ENCODE data around the gene GOLT1A. TPM values are rescaled to one million over a fixed set of nuclear protein-coding genes. Genes with fewer than 3 reads are reported as not detected.

The GOLT1A gene
- total and polyA plus RNA-seq, 2 of the 8 experiments (the other 6 are each of a cell fraction or from before 2014, with no cell fraction given), result 7.5 to 8.5 TPM

DNA sequence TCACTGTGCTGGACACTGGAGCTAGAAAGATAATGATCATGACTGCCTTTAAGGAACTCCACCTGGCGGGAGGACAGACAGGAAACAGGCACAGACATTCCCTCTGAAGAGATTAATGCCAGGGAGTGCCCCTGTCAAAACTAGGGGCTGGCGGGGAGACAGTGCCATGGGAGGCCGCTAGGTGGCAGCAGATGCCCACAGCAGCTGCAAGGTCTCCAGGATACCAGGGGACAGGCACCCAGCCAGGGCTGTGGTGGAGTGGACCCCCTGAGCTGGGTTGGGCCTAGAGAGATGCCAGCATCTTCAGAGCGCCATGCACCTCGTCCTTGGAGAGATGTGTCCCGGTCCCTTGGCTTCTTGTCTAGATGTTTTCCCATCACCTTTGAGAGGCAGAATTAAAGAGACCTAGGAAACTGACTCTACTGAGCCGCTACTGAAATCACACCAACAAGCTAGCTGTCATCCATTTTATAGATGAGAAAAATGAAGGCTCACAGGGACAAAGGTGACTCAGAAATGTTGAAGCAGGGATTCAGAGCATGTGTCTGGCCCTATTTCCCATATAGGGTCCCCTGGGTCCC is 51.2 kb downstream of the GOLT1A start:
- no peak overlapping the region for H2BK20ac ChIP-seq (ENCODE audit: low read length)
- no peaks in the 10 kb centered on the region for H3K79me2 ChIP-seq (ENCODE audit: control insufficient read depth in 1 of 2, insufficient read depth in 2 of 2, low read length in 2 of 2)
- no peaks in the 10 kb centered on the region; a peak in 1 of 7 replicates for H3K4me1 ChIP-seq (replicated peaks in 1 of 4; ENCODE audit: control insufficient read depth in 3 of 4, insufficient read depth in 4 of 4, low read length in 3 of 4)
- no peak overlapping the region for H4K5ac ChIP-seq (ENCODE audit: insufficient read length, low read depth, low read length)
- no peak overlapping the region for H2BK120ac ChIP-seq (replicated peaks; ENCODE audit: low read depth, low read length)
- H3K14ac ChIP-seq (ENCODE audit: insufficient read length), result no peak overlapping the region
- H4K8ac ChIP-seq (ENCODE audit: extremely low read depth, insufficient read depth, low read length), result no peak overlapping the region
- no peak overlapping the region for H2AK5ac ChIP-seq (ENCODE audit: low read depth, low read length)
- H3K18ac ChIP-seq (ENCODE audit: extremely low read depth, low read length), result no peak overlapping the region
- no peak overlapping the region for H3K27ac ChIP-seq (ENCODE audit: low read depth, low read length)
- H2AFZ ChIP-seq (ENCODE audit: low read length), result no peak overlapping the region
- H3K4me2 ChIP-seq (ENCODE audit: insufficient read depth in 1 of 2, low read depth in 2 of 2, low read length in 2 of 2), result no peak overlapping the region
- no peak overlapping the region for H3K9ac ChIP-seq (replicated peaks in 1 of 4; ENCODE audit: extremely low read depth in 1 of 4, low read depth in 3 of 4, low read length in 3 of 4)
- H3K27me3 ChIP-seq (replicated peaks in 1 of 4; ENCODE audit: control insufficient read depth in 3 of 4, extremely low read depth in 1 of 4, insufficient read depth in 3 of 4, low read length in 3 of 4), result no peaks in the 10 kb centered on the region
- ChIA-PET POLR2A (ENCODE audit: partially characterized antibody) (interaction anchor here (1.2 to 1.3 kb wide), 2 partner anchors 30 to 300 kb away, joined by 4 to 5 read pairs; no protein-coding TSS in a partner anchor), CTCF (ENCODE audit: partially characterized antibody) (interaction anchor here (0.6 to 18.7 kb wide), 59 partner anchors 10 to 405 kb away, joined by 3 to 360 read pairs (median 5); partner anchors contain the start of genes ETNK2, GOLT1A, KISS1 and PLEKHA6)
- no peaks in the 10 kb centered on the region for H3K36me3 ChIP-seq (ENCODE audit: control insufficient read depth in 2 of 4, insufficient read depth in 4 of 4, low read length in 3 of 4)
- no peak overlapping the region for H3K4me3 ChIP-seq (ENCODE audit: extremely low read depth in 1 of 4, insufficient read depth in 2 of 4, low read depth in 3 of 4, low read length in 4 of 4)
- no peak overlapping the region for H3K56ac ChIP-seq (replicated peaks; ENCODE audit: insufficient read length, low read depth, low read length)
- H3K4ac ChIP-seq (replicated peaks; ENCODE audit: insufficient read length, low read depth, low read length), result no peak overlapping the region
- H3K79me1 ChIP-seq (ENCODE audit: low read depth, low read length), result no peaks in the 10 kb centered on the region
- no peaks in the 10 kb centered on the region; the same call in 1 of the 2 replicates for H3K23me2 ChIP-seq (ENCODE audit: low read depth, low read length)
- H3K23ac ChIP-seq (ENCODE audit: insufficient read length), result no peak overlapping the region
- no peak overlapping the region for H2BK5ac ChIP-seq (ENCODE audit: low read depth, low read length)
- peaks cover 0 to 3% of the 10 kb centered on the region in 2 experiments; a peak in 1 of 4 replicates for H3K9me3 ChIP-seq (ENCODE audit: insufficient read depth in 2 of 2, low read depth in 1 of 2, low read length in 1 of 2)
- H4K20me1 ChIP-seq (replicated peaks in 1 of 2; ENCODE audit: control insufficient read depth in 1 of 2, insufficient read depth in 2 of 2, low read length in 2 of 2), result no peaks in the 10 kb centered on the region
- H2BK12ac ChIP-seq (ENCODE audit: low read depth, low read length), result no peak overlapping the region
- 18% methylated on average over 7 of the region's 7 CpGs; no CpG with 5 or more reads in 1 of the 2 experiments for WGBS, 2 experiments (ENCODE audit: extremely low coverage in 1 of 2, insufficient coverage in 1 of 2, insufficient read length in 1 of 2, insufficient replicate concordance in 2 of 2, low coverage in 1 of 2, low lambda C conversion rate in 2 of 2, missing lambda C conversion rate in 1 of 2)
- H4K91ac ChIP-seq (replicated peaks; ENCODE audit: insufficient read length, low read length), result no peak overlapping the region
- H2BK15ac ChIP-seq (ENCODE audit: low read length), result no peak overlapping the region
- DNase-seq (ENCODE audit: low read depth in 1 of 2, low spot score in 2 of 2) (peak; percentile 63 to 100), FAIRE-seq (peak; percentile 55)
- TF ChIP-seq BACH1 (IDR thresholded peaks at IDR 0.05; ENCODE audit: low read length) (no peak), TEAD4 (IDR thresholded peaks at IDR 0.05; ENCODE audit: low read depth, low read length) (peak; percentile 25; the same call in 1 of the 2 replicates), CBX5 (IDR thresholded peaks at IDR 0.05; ENCODE audit: low read depth, low read length) (no peak), SIN3A (conservative IDR thresholded peaks at IDR 0.05 in 1 of 2, IDR thresholded peaks at IDR 0.05 in 1 of 2; ENCODE audit: low read depth in 1 of 2, low read length in 2 of 2) (peak; percentile 73 to 88; a peak in 3 of 4 replicates), KDM1A (IDR thresholded peaks at IDR 0.05; ENCODE audit: borderline replicate concordance, low read length) (no peak), TAF1 (IDR thresholded peaks at IDR 0.05; ENCODE audit: low read depth, low read length) (no peak)
- TF ChIP-seq, protein P1, sequence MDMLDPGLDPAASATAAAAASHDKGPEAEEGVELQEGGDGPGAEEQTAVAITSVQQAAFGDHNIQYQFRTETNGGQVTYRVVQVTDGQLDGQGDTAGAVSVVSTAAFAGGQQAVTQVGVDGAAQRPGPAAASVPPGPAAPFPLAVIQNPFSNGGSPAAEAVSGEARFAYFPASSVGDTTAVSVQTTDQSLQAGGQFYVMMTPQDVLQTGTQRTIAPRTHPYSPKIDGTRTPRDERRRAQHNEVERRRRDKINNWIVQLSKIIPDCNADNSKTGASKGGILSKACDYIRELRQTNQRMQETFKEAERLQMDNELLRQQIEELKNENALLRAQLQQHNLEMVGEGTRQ (IDR thresholded peaks at IDR 0.05; ENCODE audit: low read length), result no peak
- TF ChIP-seq, protein P2, sequence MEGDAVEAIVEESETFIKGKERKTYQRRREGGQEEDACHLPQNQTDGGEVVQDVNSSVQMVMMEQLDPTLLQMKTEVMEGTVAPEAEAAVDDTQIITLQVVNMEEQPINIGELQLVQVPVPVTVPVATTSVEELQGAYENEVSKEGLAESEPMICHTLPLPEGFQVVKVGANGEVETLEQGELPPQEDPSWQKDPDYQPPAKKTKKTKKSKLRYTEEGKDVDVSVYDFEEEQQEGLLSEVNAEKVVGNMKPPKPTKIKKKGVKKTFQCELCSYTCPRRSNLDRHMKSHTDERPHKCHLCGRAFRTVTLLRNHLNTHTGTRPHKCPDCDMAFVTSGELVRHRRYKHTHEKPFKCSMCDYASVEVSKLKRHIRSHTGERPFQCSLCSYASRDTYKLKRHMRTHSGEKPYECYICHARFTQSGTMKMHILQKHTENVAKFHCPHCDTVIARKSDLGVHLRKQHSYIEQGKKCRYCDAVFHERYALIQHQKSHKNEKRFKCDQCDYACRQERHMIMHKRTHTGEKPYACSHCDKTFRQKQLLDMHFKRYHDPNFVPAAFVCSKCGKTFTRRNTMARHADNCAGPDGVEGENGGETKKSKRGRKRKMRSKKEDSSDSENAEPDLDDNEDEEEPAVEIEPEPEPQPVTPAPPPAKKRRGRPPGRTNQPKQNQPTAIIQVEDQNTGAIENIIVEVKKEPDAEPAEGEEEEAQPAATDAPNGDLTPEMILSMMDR (IDR thresholded peaks at IDR 0.05; ENCODE audit: control extremely low read depth in 1 of 3, insufficient read depth in 1 of 3, low read depth in 1 of 3, low read length in 3 of 3), result peak; percentile 99
